ENCODE results near the gene ALX3.

- TF ChIP-seq CTCF (IDR thresholded peaks at IDR 0.05 in 8 of 11, conservative IDR thresholded peaks at IDR 0.05 in 3 of 11), result no peak
- TF ChIP-seq POLR2A (IDR thresholded peaks at IDR 0.05), result no peak
These were observed 14.2 kb downstream of the ALX3 start for GRCh38 chr1:110056285-110056683.

Data from spleen (tissue), 7 donors.